Putamen (tissue), 1 donor: ENCODE data around the gene NEK5.

Source experiments
- DNase-seq: peaks from one replicate; pipeline ENCODE4 v3.0.0-alpha.2; 2016; ENCODE audit warnings: low spot score

The NEK5 gene

DNA sequence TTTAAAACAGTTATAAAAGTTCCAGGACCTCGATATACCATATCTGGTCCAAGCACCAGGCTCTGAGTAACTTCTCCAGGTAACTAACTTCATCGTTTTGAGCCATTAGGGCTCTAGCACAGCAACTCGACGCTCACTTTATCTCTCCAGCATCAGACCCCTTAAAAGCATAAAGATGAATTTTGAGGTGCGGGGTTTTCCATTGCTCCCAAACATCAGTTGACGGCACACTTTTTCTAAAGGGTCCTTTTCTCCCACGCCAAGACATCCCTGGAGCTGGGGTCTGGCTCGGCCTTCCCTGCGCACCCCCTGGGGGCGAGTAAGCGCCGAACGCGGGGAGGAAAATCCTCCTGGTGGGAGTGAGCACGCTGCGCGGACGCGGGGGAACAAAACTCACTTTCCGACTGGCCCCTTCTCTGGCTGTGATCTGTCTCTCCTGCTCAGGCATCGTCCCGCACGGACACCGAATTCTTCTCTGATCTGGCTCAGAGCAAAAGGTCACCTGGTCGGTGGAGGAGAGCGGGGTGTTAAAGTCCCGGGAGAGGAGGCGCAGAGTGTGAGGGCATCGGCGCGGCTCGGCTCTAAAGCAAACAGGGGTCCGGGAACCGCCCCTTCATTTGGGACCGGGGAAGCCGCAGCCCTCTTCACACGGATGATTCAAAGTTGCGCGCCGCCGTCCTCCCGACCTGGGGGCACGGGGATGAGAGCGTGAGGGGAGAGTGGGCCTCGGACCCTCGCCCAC lies 117.8 kb downstream of the NEK5 start, which contains the start of gene ATP7B:
Gene ATP7B (minus strand): TSS at position 561 of the 742 bp plus-strand sequence. CDS start 113 bp downstream, at position 448.
- no peak for DNase-seq

DNA sequence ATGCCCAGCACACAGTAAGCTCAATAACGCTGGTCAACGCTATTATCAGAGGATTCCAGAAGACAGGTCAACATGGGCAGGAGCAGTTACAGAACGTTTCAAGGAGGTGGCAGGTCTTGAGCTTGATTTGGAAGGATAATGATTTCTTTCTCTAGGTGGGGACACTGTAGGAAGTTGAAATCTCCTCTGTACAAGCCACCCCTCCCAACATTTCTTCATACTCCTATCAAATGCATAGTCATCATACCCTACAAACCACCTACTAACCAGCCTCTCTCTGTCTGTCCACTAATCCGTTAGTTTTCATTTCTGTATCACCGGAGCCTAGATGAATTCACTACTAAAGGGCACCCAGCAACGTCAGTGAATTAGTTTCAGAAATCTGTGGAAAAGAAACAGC lies 118.9 kb downstream of the NEK5 start:
- no peak for DNase-seq

DNA sequence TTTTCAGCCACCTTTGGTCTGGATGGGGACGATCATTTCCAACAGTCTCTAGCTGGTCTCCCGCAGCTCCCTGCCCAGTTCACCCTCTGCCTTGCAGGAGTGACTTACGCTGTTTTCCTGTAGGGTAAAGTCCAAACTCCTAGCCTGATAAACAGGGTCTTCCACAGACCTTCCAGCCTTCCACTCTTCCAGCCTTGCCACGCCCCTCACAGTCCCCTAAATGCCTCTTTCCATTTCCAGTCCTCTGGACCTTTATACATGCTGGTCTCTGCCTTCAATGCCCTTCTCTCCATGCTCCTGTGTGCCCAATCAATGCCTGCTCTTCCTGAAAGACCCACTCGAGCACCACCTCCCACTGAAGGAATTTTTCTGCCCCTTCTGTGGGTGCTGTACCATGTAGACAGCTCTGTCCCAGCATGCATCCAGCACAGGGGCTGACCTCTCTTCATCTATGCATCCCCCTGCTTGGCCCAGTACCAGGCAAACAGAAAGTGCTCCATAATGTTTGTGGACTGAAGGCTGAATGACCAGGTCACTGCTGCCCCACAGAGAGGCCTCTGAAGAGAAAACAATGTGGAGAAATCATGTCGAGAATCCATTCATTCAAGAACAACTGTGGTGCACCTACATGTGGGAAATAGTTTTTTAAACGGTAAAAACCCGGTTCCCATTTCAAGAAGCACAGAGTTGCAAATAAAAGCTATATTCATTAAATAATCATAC lies 122.2 kb downstream of the NEK5 start:
- DNase-seq, result no peak

DNA sequence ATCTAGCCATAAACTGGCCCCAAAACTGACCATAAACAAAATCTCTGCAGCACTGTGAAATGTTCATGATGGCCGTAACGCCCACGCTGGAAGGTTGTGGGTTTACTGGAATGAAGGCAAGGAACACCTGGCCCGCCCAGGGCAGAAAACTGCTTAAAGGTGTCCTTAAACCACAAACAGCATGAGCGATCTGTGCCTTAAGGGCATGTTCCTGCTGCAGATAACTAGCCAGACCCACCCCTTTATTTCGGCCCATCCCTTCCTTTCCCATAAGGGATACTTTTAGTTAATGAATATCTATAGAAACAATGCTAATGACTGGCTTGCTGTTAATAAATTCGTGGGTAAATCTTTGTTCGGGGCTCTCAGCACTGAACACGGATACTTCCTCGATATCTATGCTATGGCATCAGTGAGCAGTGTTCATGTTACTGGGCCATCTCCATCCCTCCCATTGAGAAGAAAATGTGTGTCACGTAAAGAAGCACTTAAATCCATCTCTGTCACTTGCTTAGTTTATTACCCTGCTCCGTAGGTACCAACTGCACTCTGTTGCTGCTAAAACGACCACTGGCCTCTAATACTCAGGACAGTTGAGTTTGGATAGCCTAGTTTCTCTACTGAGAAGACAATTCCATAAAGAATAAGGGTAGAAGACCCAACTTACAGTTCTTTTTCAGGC lies 122.9 kb downstream of the NEK5 start:
- no peak for DNase-seq

DNA sequence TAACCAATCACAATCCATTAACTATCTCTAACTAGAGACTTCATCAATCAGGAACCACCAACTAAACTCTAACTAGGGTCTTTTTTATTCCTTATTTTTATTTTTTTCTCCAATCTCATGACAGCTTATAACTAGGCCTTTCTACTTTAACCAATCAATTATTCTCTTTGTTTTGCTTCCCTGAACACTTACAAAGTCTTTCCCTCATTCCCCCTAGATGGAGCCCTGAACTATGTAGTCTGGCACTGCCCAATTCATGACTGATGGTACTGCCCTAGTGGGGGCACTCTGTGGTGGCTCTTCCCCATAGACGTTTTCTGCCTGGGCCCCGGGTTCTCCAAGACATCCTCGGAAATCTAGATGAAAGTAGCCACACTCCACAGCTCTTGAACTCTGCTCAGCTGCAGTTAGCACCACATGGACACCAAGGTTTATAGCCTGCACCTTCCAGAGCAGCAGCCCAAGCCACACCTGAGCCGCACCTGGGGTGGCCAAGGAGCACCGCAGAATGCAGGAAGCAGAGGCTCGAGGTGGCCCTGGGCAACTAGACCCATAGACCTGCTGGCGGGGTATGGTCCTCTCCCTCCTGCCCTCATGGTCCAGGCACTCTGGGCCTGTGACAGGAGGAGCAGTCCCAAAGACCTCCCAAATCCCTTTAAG lies 124.2 kb downstream of the NEK5 start:
- DNase-seq, result no peak

DNA sequence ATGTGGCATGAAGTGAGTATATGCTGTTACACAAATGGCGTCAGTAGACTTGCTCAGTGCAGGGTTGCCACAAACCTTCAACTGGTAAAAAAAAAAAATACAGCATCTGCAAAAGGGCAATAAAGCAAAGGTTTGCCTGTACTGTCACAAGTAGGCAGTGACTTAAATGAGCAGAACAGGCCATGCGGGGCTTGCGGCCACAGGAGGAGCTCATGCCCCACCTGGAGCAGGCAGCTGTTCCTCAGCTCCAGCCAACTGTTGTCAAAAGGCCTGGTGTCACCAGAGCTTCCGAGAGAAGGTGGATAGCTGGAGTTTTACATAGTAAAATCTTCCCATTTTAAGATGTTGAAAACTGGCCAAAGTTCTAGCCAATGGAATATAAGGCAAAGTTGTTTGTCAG lies 125.3 kb downstream of the NEK5 start:
- no peak for DNase-seq

DNA sequence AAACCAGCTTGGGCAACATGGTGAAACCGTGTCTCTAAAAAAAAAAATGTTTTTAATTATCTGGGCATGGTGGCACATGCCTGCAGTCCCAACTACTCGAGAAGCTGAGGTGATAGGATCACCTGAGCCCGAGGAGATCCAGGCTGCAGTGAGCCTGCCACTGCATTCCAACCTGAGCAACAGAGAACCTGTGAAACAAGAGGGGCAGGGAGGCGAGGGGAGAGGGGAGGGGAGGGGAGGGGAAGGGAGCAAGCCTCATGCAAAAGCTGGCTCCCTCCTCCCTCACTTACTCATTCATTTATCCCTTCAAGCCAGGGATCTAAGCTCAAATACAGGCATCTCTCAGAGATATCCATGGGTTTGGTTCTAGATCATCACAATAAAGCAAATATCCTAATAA lies 126.5 kb downstream of the NEK5 start:
- no peak for DNase-seq

DNA sequence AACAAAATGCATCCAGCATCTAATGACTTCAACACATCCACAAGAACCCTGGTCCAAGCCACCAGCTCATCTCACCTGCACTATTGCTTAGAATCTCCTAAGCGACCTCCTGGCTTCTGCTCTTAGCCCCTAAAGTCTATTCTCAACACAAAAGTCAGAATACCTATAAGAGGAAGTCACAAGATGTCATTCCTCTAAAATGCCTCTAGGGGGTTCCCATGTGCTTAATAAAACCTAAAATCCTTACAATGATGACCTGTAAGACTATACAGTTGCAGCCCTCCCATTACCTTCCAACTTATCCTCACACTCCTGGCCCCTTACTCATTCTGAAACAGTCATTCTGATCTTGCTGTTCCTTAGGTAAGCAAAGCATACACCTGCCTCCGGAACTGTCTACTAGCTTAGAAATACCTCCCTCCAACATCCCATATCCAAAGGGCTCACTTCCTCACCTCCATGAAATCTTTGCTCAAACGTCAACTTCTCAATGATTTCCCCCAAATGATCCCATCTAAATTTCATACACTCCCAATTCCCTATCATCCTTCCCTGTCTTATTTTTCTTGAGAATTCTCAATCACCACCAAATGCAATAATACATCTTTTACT lies 127.6 kb downstream of the NEK5 start:
- DNase-seq, result no peak

DNA sequence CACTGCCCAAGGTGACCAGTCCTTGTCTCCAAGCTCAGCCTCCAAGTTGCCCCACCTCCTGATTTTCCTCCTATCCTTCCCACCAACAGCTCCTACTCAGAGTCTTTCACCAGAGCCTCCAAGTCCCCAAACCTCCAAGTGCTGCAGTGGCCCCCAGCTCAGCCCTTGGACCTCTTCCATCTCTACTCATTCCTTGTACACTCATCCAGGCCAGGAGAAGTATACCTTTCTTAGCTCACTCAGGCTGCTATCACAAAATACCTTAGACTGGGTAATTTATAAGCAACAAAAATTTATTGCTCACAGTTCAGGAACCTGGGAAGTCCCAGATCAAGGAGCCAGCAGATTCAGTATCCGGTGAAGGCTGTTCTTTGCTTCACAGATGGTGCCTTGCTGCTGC lies 129.0 kb downstream of the NEK5 start:
- no peak for DNase-seq

DNA sequence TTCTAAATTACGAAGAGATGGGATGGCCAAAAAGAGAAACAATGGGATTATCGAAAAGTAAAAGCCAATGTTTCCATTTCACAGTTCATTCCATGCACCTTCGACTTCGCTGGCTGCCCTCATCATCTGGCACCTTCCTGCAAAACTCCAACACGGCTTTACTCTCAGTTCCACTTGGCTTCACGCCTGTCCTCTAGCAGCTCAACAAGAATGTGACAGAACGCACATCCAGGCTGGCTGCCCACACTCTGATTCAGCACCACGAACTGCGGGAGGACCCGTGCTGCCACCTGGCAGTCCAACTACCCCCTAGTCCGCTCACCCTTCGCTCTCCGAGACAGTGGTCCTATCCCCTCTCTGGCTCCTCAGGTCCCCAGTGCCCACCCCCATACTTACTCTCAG lies 129.4 kb downstream of the NEK5 start:
- no peak for DNase-seq

DNA sequence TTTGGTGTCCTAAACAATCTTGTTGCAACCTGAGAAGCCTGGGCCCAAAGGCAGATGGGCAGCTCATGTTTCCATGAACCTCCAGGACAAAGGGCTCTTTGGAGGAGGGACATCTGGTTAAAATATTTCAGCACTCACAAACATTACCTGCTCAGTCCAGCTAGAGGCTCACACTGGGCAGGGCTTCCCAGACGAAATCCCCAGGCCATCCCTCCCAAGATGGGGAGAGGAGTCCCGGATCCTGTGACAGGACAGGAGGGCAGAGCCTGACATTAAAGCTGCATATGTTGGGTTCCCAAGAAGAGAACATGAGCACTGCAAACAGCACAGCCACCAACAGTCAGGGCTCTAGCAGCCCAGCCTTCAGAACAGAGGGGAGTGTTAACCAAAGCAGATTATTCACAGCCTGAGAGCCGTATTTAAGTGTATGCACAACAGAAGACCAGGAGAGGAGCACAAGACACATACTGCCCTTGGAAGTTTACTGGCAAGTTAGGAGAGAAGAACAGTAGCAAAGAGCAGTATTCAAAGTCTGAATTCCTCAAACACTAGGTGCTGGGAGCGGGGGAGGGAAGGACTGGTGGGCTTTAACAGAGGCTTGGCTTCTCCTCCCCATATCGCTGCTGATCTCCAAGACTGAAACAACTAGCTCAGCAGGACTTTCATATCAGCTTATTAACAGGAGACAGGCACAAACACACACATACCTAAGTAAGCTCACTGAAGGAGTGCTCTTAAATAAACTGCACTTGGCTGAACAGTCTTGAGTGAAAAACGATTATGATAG lies 130.0 kb downstream of the NEK5 start:
- no peak for DNase-seq

DNA sequence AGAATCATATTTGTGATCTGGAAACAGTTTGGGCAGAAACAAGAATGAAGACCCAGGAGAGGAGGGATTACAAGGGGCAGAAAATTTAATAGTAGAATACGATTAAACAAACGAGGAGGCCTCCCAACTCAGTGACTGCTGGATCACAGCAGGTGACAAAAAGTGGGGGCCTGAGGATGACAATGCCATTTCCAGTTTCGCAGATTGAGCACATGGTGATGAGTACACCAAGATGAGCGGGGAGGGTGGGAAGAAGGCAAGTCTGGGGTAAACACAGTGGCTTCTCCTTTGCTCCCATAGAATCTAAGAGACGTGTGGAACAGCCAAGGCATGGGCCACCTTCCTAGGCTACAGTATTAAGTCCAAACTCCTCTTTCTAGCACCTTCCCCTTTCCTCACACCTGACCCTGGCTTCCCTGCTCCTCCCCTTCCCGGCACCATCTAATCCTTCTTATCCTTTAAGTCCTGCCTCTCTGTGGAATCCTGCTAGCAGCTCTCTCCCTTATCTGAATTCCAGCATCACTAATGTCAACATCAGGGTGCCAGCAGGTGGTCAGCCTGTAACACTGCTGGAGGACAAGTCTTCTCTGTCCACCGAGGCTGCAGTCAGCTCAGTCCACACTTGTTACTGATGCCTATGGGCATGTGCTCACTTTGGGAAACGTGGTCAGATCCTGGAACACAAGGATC lies 131.1 kb downstream of the NEK5 start:
- DNase-seq, result no peak

DNA sequence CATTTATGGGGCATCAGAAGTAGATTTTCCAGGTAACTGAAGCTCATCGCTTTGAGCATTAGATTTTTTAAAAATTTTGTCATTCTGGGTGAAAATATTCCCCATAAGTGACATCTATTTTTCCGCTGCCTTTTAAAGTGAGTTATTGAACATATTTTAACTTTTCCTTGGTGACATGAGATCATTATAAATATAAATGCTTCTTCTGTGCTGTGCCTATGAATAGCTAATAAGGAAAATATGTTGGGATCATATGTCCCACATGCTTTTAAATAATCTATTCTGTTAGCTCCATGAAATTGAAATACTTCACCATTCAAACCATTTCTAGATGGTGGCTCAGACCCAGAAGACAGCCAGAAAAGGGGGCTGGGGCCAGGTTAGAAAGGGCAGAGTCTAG lies 131.7 kb downstream of the NEK5 start:
- no peak for DNase-seq

DNA sequence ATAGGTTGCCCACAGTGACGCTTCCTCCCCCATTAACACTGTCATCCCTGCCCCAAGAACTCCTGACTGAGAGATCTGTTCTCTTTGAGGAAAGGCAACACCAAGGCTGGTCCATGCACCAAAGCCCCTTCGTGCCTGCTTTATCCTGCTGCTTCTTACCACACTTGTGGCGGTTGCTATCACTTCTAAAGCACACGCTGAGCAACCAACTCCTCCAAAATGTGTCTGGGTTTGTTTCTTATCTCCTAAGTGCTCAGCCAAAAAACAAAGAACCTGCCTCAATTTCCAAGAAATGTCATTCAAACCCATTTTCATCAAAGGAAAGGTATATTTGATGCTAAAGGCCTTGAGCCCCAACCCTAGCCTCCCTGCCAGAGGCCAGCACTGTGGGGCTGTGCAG lies 132.2 kb downstream of the NEK5 start:
- DNase-seq, result no peak

DNA sequence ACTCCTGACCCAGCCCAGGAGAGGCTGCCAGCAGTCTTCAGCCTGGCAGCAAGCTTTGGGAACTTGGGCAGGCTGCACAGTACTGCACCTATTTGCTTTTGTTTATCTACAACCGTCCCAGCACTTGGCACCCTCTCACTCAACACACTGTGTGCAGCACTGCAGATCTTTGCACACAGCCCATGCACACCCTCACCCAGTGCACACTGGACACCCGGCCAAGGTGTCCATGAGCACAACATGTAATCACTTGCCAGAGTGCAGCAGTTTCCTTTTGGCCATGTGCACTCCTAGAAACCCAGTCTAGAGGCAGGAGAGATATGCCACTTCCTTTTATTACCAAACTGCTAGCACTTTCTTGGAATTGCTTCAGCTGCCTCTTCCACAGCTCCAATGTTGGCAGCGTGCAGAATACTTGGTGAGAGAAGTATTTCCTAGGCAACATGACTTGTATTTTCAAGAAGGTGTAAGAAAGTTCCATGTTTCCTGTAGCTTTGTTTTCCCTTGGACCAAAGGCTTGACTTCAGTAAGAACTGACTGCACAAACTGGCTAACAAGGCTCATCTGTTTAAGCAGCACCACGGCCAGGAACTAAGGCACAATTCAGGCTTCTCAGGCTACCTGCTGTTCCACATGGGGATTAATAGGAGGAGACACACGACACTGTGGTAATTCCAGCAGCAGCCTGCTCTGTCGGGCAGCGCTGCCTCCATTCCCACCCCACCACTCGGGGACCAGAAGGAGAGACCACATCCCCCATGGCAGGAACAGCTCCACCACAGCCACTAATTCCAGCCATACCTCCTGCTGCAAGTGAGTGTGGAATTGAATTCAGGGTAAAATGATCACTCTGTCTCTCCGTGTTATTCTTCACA lies 133.0 kb downstream of the NEK5 start:
- no peak for DNase-seq

DNA sequence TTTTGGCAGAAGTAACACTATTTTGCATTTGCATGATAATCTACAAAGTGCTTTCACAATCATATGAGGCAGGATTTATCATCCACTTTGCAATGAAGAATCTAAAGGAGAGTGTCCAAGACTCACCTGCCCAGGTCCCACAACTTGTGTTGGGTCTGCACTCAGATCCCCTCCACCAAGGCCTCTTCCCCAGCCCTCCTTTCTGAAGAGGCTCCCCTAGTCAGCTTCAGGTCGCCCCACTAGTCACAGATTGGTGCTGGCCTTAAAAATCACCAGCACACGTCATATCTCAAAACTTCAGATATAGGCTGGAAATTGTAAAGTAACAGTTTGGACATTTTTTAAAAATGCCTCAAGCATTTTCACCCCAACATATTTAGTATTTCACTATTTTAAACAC lies 135.2 kb downstream of the NEK5 start:
- DNase-seq, result no peak

DNA sequence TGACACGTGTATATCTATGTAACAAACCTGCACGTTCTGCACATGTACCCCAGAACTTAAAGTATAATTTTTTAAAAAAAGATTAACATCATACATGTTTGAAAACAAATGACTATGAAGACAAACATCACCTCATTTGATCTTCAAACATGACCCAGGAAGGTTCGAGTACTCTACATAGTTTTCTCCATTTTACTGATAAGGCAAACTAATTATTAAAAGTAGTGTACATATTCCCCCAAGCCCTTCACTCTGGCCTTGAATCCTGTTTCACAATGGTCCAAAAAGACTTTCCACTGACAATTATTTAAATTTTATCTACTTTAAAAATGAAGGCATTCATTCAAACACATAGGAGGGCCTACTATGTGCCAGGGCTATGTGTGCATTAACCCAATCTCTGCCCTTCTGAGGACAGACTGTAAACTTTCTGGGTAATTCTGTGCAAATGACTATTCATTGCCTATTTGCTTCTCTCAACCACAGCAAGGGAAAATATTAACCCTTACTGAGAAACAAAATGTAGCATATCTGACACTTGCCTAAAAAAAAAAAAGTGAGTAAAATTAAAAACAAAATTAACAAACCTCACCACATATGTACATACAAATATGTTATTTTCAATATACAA lies 139.8 kb downstream of the NEK5 start:
- DNase-seq, result no peak
